Astrocyte of the cerebellum (primary cell): Measurements from ENCODE around the gene ZNF536.

Experiments
- DNase-seq: peaks from one replicate; pipeline ENCODE4 v3.0.0-alpha.2; 2011; ENCODE audit warnings: low read depth
- H3K4me3 ChIP-seq: 2 replicates; pipeline ENCODE4 v1.5.1; 2011; ENCODE audit warnings: mild to moderate bottlenecking, low read depth, low read length, moderate library complexity
- in situ Hi-C: cut with HindIII; loops from 2 replicates; pipeline ENCODE4 v1.10.0; 2017; ENCODE audit warnings: low sequenced_read_pairs
- TF ChIP-seq, protein P1 (sequence below): IDR thresholded peaks from 2 replicates; pipeline ENCODE4 v1.5.1; 2012; ENCODE audit warnings: low read length, low read depth, moderate library complexity, mild to moderate bottlenecking; ENCODE audit errors: missing control alignments

ZNF536 gene

DNA sequence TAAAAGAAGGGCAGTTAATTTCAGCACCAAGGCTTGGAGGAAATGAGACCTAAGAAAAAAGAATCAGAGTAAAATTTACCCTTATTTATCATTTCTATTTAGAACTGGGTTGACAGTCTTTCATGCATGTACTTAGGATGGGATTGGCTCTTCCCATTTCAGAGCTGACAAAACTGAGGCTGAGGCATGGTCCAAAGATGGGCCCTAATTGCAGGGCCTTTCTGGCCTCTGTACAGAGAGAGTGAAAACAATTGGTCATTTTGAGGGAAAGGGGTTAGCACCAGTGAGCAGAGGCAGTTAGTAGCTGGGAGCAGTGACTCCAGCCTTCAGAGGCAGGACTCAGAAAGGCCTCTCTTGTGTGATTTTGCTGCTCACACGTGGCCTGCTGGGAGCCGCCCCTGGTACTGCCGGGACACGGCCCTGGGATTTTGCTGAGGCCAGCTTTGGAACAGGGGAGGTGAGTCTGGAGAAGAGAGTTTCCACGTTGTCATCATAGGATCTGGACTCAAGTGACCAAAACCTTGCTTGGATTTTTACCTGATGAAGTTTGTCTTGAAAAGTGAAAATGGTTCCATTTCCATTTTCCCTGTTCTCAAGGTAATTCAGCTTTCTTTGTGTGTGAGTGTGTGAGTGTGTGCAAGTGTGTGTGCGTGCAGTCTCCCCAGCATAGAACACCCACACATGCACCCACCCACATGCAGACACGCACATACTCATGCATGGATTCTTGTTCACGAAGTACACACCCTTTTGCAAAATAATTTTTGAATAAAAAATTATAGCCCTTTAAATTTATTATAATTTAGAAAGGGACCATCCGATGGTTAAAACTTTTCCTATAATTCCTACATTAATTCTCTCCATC lies at the start of gene ZNF536:
ZNF536 (plus strand) TSS at position 425 of the 865 bp plus-strand sequence. CDS start 71,179 bp downstream, outside the sequence.
- no peak for DNase-seq
- in situ Hi-C loops: no loop called here
- H3K4me3 ChIP-seq: no peak within 1 kb of the TSS
- TF ChIP-seq, protein P1, sequence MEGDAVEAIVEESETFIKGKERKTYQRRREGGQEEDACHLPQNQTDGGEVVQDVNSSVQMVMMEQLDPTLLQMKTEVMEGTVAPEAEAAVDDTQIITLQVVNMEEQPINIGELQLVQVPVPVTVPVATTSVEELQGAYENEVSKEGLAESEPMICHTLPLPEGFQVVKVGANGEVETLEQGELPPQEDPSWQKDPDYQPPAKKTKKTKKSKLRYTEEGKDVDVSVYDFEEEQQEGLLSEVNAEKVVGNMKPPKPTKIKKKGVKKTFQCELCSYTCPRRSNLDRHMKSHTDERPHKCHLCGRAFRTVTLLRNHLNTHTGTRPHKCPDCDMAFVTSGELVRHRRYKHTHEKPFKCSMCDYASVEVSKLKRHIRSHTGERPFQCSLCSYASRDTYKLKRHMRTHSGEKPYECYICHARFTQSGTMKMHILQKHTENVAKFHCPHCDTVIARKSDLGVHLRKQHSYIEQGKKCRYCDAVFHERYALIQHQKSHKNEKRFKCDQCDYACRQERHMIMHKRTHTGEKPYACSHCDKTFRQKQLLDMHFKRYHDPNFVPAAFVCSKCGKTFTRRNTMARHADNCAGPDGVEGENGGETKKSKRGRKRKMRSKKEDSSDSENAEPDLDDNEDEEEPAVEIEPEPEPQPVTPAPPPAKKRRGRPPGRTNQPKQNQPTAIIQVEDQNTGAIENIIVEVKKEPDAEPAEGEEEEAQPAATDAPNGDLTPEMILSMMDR: no peak

DNA sequence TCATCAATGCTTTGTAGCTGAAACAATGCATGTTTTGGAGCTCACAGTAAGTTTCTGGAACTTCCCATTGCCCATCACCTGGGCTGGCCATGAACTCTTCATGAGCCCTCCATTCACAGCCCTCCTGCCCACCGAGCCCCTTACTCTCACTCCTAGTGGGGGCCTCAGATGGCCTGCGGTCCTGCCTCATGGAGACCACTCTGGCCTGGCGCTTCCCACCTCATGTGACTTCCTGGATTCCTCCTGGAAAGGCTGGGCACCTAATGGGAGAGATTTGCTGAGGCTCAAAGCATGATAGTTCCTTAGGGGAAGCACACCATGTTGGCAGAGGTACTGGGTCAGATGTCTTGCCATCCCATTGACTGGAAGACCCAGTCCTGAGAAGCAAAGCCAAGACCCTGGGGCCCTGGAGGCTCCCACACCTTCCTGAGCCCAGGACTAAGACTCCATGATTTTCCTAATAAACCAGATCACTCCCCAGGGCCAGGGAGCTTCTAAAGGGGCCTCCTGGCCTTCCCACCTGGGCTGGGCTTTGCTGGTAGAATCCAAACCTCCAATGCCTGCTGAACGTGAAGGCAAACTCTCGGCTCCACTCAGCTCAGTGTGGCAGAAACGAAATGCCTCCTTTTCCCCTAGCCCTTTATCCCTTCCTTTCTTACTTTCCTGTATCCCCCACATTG lies 49.4 kb upstream of the ZNF536 start:
- TF ChIP-seq, protein P1: no peak
- DNase-seq: no peak
- H3K4me3 ChIP-seq: no peak overlapping the region
- in situ Hi-C loops: no loop called here

DNA sequence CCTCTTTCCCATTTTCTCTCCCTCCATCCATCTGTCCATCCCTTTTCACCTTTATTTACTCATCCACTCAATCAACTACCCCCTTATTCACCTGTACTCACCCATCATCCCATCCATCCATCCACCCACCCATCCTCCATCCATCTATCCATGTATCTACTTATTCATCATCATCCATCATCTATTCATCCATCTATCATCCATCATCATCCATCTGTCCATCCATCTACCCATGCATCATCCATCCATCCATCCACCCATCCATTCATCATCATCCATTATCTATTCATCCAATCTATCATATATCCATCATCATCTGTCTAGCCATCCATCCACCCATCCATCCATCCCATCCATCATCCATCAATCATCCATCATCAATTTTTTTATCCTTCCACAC lies 48.3 kb upstream of the ZNF536 start:
- in situ Hi-C loops: no loop called here
- no peak overlapping the region for H3K4me3 ChIP-seq
- DNase-seq: no peak
- TF ChIP-seq, protein P1: no peak

DNA sequence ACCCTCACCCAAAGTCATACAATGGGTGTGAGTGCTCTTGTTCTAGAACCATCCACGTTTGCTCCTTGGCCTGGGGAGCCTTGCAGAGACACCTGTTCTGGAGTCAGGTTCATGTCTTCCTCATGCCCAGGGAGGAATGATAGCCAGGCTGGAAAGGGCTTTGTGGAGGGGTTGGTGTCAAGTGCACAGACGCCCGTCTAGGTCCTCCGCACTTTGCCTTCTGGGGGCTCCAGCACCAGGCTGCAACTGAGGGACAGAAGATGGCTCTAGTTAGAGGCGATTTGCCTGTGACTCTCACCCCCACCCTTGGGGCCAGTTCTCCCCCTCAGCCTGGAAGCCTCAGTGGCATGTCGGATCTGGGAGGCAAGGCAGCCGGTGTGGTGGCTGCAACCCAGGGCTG lies 47.2 kb upstream of the ZNF536 start:
- no peak for DNase-seq
- H3K4me3 ChIP-seq: no peak overlapping the region
- TF ChIP-seq, protein P1: no peak
- in situ Hi-C loops: no loop called here

DNA sequence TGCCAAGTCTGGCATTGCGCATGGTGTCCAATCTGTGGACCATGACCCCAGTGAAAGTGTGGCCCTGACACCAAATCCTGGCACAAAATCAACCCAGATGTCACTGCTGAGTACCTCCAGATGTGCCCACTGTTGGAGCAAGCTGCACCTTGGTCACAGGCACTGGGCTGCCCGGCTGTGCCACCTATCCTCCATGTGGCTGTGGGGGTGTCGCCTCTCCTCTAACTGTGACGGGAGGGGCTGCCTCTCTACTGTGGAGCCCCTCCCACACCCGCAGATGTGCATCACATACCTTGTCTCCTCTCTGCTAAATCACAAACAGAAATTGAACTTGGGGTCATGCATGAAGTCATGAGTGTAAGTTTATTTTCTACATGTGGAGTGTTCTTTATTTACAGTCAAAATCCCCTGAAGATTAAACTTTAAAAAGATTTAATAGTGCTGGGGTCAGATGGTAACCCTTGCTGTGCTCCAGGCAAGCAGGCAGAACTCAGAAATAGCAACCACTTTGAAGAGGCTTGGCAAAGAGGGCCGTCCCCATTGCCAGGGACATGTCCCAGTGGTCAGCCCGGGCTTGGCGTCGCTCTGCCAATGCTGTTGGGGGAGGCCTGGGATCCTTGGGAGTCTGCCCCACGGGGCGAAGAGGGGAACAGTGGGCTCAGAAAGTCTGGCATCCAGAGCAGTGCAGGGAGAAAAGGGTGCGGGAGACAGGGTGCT lies 46.4 kb upstream of the ZNF536 start:
- no peak overlapping the region for H3K4me3 ChIP-seq
- no peak for DNase-seq
- TF ChIP-seq, protein P1: no peak
- in situ Hi-C loops: no loop called here

DNA sequence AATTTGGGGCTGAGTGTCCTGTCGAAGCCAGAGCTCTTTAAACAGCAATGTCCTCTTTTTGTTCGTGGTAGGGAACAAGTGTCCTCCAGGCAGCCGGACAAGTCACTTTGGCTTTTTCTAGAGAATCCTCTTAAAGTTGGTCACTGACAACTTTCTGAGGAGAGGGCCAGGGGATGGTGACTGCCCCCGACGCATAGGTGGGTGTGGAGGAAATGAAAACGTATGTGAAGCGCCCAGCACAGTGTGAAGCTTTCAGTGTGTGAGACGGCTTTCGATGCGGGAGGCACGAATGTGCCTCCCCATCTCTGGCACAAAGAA lies 45.8 kb upstream of the ZNF536 start:
- TF ChIP-seq, protein P1: no peak
- H3K4me3 ChIP-seq: no peak overlapping the region
- DNase-seq: no peak
- in situ Hi-C loops: no loop called here
